Measurements from ENCODE around the gene PKP1.

PKP1 gene

DNA sequence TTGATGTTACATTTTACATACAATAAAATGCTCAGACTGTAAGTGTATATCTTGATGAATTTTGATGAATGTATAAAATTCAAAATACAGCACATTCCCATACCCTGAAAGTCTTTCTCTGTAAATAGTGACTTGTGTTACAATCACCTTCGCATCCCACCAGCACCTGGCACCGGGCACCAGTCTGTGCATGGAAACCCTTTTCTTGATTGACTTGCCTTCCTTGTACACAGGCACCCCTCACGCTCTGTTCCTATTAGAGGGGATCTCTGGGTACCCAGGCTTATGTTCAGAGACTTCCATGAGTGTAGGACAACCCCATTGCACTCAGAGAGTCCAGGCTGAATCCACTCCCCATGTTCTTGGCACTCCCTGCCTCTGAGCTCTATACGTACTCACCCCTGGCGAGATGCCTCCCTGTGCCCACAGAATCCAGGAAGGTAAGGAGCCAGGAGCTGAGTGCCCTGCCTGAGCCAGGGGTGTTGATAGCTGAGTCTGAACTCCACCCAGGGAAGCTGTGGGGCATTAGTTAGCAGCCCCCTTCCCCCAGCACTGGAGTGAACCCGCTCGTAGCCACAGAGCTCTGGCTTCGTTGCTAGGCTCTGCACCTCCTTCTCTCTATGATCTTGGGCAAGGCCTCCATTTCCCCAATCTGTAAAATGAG is 22.5 kb upstream of the PKP1 start:
- no peak for DNase-seq

DNA sequence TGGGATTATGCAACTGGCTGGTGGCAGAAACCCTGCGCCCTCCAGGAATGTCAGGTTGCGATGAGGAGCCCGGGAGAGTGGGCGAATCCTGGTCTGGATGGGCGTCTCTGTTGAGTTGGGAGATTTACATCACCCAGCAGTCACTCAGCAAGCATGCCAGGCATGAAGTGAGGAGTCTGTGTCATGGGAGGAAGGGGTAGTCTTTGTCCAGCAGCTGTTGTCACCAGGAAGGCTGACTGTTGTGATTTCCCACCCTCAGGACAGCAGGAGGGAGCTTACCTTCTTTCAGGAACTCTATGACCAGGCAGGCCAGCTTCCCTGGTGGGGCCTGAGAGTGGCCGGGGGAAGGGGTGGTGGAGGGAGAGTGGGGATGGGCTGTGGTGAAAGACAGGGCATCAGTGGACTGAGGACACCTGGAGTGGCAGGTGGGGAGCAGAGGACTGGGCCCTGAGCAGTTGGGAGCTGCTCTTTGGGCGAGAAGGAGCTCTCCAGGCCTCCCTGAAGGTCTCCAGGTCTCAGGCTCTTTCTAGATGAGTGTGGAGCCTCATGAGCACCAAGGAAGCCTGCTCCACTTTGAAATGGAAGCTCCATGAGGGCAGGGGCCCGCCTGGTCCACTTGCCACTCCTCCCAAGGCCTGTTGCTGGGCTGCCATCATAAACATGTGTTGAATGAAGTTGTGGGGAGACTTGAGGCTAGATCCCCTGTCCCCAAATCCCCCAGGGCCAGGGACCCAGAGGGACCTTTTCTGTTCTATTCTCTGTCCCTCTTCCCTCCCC is 21.3 kb upstream of the PKP1 start:
- DNase-seq = no peak

- no peak for DNase-seq
Observed at GRCh38 chr1:201262963-201263608, 20.2 kb upstream of the PKP1 start.

GRCh38 chr1:201264072-201264471 is 19.2 kb upstream of the PKP1 start:
- no peak for DNase-seq

- no peak for DNase-seq
Observed at GRCh38 chr1:201264554-201264953, 18.8 kb upstream of the PKP1 start.

GRCh38 chr1:201265756-201266155 is 17.6 kb upstream of the PKP1 start:
- DNase-seq = no peak

DNA sequence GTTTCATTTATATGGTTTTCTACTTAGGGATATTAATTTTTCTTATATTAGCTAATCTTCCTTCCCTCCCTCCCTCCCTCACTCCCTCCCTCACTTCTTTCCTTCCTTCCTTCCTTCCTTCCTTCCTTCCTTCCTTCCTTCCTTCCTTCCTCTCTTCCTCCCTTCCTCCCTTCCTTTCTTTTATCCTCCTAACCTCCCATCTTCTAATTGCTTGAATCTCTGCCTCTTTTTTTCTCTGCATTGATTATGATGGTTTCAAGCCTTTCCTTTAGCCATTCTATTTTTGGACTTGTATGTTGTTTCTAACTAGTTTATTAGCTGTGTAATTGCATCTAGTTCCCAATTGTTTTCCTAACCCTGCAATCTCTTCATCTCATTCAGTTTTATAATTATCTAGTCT is 17.0 kb upstream of the PKP1 start:
- no peak for DNase-seq

DNA sequence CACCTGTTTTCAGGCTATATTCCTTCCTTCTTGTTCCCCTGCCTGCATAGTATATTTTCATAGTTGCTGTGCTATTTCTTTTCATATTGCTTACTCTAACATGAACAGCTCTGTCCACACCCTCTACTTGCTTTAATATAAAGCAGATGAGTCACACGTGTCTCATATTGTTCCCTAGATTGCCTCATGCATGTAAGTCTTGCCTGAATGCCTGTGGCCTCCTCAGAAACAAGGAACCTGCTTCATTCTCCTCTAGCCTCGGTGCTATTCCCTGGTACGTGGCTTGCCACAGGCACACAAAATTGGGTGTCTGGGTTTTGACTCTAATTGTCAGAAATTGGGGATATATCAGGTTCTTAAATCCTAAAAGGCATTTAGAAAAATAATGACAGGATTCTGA is 16.5 kb upstream of the PKP1 start:
- no peak for DNase-seq

DNA sequence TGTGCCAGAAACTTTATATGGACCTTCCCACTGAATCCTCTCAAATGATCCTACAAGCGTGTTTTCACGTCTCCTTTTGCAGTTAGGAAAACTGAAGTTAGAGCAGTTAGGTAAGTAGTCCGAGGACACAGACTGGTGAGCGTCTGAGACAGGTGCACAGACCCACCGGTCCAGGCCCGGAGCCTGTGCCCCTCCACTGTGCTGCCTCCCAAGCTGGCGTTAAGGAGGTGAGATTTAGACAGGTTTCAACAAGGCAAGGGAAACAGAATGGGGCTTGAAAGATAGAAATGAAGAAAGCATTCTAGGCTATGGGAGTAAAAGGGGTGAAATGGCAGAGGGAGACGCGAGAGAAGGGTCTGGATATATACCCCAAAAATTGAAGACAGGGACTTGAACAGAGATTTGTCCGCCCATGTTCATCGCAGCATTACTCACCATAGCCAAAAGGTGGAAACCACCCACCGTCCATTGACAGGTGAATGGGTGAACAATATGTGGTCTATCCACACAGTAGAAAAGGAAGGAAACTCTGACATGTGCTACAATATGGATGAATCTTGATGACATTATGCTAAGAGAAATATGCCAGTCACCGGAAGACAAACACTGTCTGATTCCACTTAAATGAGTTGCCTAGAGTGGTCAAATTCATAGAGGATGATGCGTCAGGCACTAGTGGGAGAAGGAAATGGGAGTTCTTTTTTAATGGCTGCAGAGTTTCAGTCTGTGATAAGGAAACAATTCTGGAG is 15.7 kb upstream of the PKP1 start:
- DNase-seq = no peak

- DNase-seq = peak; percentile 92
Observed at GRCh38 chr1:201268604-201269151, 14.6 kb upstream of the PKP1 start.

DNA sequence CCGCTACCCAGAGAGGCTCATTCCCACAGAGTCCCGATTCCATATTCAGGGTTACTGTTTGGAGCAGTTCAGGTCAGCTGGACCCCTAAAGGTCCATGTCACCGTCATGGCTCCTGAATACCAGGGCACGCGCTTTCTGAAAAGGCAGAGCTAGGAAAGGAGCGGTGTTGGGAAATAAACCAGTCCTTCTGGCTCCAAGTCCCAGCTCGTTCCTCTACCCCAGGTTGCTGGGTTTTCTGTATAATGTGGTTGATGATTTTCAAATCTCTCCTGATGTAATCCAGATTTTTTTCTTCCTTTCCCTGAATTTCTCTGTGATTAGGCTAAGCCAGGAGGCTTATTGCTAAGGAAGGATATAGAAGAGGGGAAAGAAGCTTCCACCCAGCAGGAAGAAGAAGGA is 14.0 kb upstream of the PKP1 start:
- DNase-seq = no peak

DNA sequence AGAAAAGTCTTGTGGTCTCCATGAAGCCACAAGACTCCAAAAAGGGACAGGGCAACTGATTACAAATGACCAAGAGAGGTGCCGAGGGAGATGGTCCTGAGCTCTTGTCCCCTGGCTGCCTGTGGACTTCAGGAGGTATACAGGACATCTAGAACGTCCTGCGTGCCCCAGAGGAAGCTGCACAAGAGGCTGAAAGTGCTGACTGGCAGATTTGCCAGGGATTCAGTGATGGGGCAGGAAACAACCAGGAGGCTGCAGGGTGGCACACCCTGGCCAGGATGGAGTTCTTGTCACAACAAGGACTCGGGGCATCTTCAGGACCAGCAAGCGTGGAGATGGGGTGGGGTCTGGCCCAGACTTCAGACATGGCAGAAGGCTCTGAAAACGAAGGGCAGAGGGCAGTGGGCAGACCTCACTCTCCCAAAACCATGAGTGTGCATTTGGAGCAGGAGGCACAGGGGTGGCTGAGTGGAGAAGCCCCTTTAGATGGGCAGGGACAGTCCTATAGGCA is 13.4 kb upstream of the PKP1 start:
- no peak for DNase-seq

- DNase-seq = no peak
Observed at GRCh38 chr1:201270616-201271390, 12.5 kb upstream of the PKP1 start.

DNA sequence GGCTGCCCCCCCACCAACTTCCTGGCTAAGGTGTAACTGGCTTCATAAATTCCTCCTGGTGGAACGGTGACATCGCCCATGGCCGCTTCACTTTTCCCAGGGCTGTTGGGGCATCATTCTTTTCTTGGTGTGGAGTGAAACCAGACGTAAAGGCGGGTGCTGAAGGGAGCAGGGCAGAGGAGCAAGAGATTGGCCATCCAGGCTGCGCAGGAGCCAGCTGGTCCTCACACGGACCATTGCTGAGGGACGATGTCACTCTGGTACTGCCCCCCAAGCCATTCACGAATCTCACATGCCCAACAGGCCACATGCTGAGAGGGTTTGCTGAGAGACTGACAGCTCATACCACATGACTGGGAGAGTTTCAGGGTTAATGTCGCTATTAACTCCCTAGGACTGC is 10.5 kb upstream of the PKP1 start:
- DNase-seq = no peak

GRCh38 chr1:201274616-201275252 is 8.6 kb upstream of the PKP1 start:
- DNase-seq = no peak

DNA sequence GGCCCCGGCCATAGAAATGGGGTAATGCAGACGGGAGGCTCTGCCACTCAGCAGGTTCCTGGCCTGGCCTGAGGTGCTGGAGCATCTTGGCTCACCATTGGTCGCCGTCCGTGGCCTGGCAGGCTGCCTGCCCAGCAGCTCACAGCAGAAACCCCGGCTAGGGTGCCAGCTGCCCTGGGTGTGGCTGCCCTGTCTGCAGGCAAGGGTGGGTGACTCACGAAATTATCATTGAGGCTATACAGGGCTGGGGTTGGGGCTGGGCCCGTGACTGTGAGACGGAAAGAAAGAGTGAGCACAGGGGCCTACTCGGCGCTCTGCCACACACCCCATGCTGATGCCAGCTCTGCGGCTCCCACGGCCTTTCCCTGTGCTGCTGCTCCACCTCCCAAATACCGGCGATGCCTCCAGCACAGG is 8.0 kb upstream of the PKP1 start:
- no peak for DNase-seq

DNA sequence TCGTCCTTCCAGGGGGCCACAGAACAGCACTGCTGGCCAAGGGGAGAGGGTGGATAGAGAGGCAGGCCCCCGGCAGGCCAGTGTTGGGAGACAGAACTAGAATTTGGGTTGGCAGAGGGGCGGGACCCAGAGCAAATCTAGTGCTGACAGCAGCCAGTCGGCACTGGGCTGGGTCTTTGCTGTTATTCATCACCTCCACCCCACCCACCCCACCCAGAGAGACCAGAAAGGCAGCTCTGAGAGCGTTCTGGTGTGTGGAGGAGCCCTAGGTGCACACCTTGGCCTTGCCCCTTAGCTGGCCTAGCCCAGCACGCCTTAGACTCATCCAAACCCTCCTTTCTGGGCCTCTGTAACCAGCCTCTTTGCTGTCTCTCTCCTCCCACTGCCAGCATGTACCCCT is 6.4 kb upstream of the PKP1 start:
- DNase-seq = no peak

- no peak for DNase-seq
Observed at GRCh38 chr1:201277441-201277840, 5.9 kb upstream of the PKP1 start.

DNA sequence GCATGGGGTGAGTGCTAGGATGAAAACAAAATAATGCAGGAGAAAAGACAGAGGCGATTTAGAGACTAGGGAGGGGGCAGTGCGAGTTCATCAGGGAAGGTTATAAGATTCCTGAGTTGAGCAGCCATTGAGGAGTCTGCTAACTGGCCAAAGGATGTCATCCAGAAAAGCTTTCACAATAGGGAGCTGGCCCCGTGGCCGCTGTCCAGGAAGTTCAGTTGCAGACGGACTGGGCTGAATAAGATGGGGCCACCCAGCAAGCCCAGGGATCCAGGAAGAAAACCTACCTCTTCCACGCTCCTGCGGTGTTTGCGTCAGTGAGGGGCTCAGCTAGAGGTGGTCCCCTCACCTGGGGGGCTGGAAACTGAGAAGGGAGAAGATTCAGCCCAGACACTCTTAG is 4.0 kb upstream of the PKP1 start:
- no peak for DNase-seq

DNA sequence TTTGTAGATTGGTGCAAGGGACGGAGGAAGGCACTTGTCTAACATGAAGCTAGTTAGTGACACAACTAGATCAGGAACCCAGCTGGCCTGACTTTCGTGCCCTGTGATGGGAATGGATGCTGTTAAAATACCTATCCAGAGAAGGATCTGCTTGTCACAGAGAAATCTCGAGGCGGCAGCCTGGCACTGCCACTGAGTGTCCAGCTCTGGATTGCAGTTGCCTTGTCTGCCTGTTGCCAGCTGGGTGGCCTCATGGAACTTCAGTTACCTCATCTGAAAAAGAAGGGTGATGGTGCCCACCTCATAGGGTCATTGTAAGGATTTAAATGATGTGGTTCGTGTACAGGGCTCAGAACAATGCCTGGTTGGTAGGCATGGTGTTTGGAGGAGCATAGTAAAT is 2.4 kb upstream of the PKP1 start:
- DNase-seq = no peak

DNA sequence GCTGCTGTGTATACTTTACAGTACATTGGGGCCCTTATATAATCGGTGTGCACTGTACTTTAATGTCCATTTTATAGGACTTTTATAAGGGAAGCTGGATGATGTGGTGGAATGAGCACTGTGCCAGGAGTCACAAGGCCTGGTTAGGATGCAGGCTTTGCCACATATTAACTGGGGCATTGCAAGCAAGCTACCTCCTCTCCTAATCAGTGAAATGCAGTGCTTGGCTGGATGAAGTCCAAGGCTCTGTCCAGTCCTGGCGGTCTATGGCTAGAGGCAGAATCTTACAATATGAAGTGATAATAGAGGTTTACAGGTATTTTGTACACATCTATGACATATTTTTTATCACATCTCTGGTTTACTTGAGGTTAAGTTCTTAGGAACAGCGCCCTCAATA is 1.7 kb upstream of the PKP1 start:
- DNase-seq = no peak

GRCh38 chr1:201282216-201282615 is 1.1 kb upstream of the PKP1 start:
- DNase-seq = no peak

All from NCI-H1694 treated with DMSO at 0.1 percent for 48 hours (cell line).